Measurements from ENCODE around the gene DUSP5.

GRCh38 chr10:110503528-110504110 is 5.9 kb downstream of the DUSP5 start:
- TF ChIP-seq CTCF (conservative IDR thresholded peaks at IDR 0.05 in 1 of 2, IDR thresholded peaks at IDR 0.05 in 1 of 2; ENCODE audit: extremely low read depth in 1 of 2, insufficient read depth in 1 of 2, low read depth in 1 of 2, low read length in 2 of 2) (no peak), EZH2 (IDR thresholded peaks at IDR 0.05; ENCODE audit: borderline replicate concordance, low read length) (no peak)

Data from mammary epithelial cell (primary cell).